ENCODE results near the gene TCHHL1. TPM values are rescaled to one million over a fixed set of nuclear protein-coding genes. Genes with fewer than 3 reads are reported as not detected.

TCHHL1 gene
- total and polyA plus RNA-seq, 10 of the 15 experiments (the other 5 are each of a cell fraction or from before 2014, with no cell fraction given): not detected

- SMC1A ChIA-PET (ENCODE audit: uncharacterized antibody, unreplicated experiment): no interaction called here
- Histone ChIP-seq H4K20me1 (ENCODE audit: control insufficient read depth, insufficient read depth) (no peaks in the 10 kb centered on the region; the same call in 1 of the 2 replicates), H2AFZ (ENCODE audit: control insufficient read depth, low read depth, low read length) (no peak overlapping the region), H3K4me3 (no peak overlapping the region), H3K9ac (ENCODE audit: control insufficient read depth, insufficient read depth, low read length) (no peak overlapping the region), H3K79me2 (ENCODE audit: control insufficient read depth, insufficient read depth, low read length) (no peaks in the 10 kb centered on the region), H3K27me3 (replicated peaks in 1 of 2; ENCODE audit: control insufficient read depth in 2 of 2, insufficient read depth in 2 of 2, low read length in 1 of 2) (peaks cover 19 to 41% of the 10 kb centered on the region in 2 experiments), H3K36me3 (ENCODE audit: control insufficient read depth in 2 of 2, insufficient read depth in 2 of 2, low read length in 1 of 2) (no peaks in the 10 kb centered on the region), H3K4me1 (ENCODE audit: control insufficient read depth, insufficient read depth, low read length) (peaks cover 5% of the 10 kb centered on the region), H3K27ac (ENCODE audit: control insufficient read depth, insufficient read depth) (no peak overlapping the region), H3K4me2 (ENCODE audit: control insufficient read depth, insufficient read depth) (no peak overlapping the region), H3K9me3 (replicated peaks; ENCODE audit: control insufficient read depth, insufficient read depth, low read length) (no peaks in the 10 kb centered on the region; the same call in 2 of the 3 replicates)
- 91% methylated on average over 23 of the region's 28 CpGs for WGBS (ENCODE audit: insufficient coverage, insufficient replicate concordance, low lambda C conversion rate, missing lambda C conversion rate)
- CTCF ChIA-PET: no interaction called here
- DNase-seq (ENCODE audit: low read depth, low spot score) (no peak), FAIRE-seq (no peak), ATAC-seq (no peak)
- intact Hi-C loops (cut with micrococcal nuclease; ENCODE audit: unreplicated experiment) (no loop called here), in situ Hi-C loops (cut with MboI) (no loop called here)
- BruUV-seq (replicated peaks): no TSS peak
- POLR2A ChIA-PET: no interaction called here
- RAD21 ChIA-PET (ENCODE audit: unreplicated experiment): no interaction called here
- TF ChIP-seq USF2 (IDR thresholded peaks at IDR 0.05; ENCODE audit: borderline replicate concordance, low read depth, low read length): no peak
- TF ChIP-seq, protein P1, sequence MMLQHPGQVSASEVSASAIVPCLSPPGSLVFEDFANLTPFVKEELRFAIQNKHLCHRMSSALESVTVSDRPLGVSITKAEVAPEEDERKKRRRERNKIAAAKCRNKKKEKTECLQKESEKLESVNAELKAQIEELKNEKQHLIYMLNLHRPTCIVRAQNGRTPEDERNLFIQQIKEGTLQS (IDR thresholded peaks at IDR 0.05; ENCODE audit: borderline replicate concordance, extremely low read depth, low read depth, low read length): no peak
- TF ChIP-seq SUZ12 (IDR thresholded peaks at IDR 0.05; ENCODE audit: unreplicated experiment): no peak
- TF ChIP-seq, protein P2, sequence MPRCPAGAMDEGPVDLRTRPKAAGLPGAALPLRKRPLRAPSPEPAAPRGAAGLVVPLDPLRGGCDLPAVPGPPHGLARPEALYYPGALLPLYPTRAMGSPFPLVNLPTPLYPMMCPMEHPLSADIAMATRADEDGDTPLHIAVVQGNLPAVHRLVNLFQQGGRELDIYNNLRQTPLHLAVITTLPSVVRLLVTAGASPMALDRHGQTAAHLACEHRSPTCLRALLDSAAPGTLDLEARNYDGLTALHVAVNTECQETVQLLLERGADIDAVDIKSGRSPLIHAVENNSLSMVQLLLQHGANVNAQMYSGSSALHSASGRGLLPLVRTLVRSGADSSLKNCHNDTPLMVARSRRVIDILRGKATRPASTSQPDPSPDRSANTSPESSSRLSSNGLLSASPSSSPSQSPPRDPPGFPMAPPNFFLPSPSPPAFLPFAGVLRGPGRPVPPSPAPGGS (IDR thresholded peaks at IDR 0.05; ENCODE audit: borderline replicate concordance, insufficient read depth, low read depth, low read length, poor library complexity, severe bottlenecking): no peak
- no peak for TF ChIP-seq SP1 (IDR thresholded peaks at IDR 0.05; ENCODE audit: low read depth, low read length)
- TF ChIP-seq CBX5 (IDR thresholded peaks at IDR 0.05; ENCODE audit: low read depth): no peak
- TF ChIP-seq KDM1A (IDR thresholded peaks at IDR 0.05; ENCODE audit: borderline replicate concordance): no peak
- TF ChIP-seq POLR2A (IDR thresholded peaks at IDR 0.05; ENCODE audit: low read depth, low read length): no peak
- TF ChIP-seq KAT2A (conservative IDR thresholded peaks at IDR 0.05; ENCODE audit: control insufficient read depth, low read depth, low read length): no peak
- TF ChIP-seq STAT3 (IDR thresholded peaks at IDR 0.05; ENCODE audit: low read depth, low read length): no peak
- TF ChIP-seq, protein P3, sequence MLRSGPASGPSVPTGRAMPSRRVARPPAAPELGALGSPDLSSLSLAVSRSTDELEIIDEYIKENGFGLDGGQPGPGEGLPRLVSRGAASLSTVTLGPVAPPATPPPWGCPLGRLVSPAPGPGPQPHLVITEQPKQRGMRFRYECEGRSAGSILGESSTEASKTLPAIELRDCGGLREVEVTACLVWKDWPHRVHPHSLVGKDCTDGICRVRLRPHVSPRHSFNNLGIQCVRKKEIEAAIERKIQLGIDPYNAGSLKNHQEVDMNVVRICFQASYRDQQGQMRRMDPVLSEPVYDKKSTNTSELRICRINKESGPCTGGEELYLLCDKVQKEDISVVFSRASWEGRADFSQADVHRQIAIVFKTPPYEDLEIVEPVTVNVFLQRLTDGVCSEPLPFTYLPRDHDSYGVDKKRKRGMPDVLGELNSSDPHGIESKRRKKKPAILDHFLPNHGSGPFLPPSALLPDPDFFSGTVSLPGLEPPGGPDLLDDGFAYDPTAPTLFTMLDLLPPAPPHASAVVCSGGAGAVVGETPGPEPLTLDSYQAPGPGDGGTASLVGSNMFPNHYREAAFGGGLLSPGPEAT (IDR thresholded peaks at IDR 0.05; ENCODE audit: low read depth): no peak
- no peak for TF ChIP-seq EGR1 (IDR thresholded peaks at IDR 0.05; ENCODE audit: borderline replicate concordance in 1 of 2, low read depth in 2 of 2, low read length in 2 of 2)
- TF ChIP-seq TCF12 (IDR thresholded peaks at IDR 0.05; ENCODE audit: low read depth, low read length): no peak
- TF ChIP-seq FOXK2 (IDR thresholded peaks at IDR 0.05): no peak
- TF ChIP-seq MAX (IDR thresholded peaks at IDR 0.05; ENCODE audit: low read depth, low read length): no peak
Observed at GRCh38 chr1:152108882-152109222, 20.0 kb upstream of the TCHHL1 start.
